ENCODE measurements around the gene RFNG. TPM values are rescaled to one million over a fixed set of nuclear protein-coding genes. Genes with fewer than 3 reads are reported as not detected.

Gene RFNG
- total RNA-seq, 4 donors from 2014 or later: 33.2 to 92.0 (median 48.8) TPM

GRCh38 chr17:82003411-82004381 is 47.9 kb downstream of the RFNG start:
- in situ Hi-C loops (cut with MboI; ENCODE audit: low pct_ligation_motif_present in 1 of 4, low pct_unique_long_range_greater_than_20kb in 1 of 4, low sequenced_read_pairs in 3 of 4): no loop called here

GRCh38 chr17:82001571-82002056 is 50.0 kb downstream of the RFNG start:
- Histone ChIP-seq H3K4me1 (peaks cover 6 to 19% (median 11%) of the 10 kb centered on the region in 4 donors), H3K27ac (no peak overlapping the region), H3K27me3 (no peaks in the 10 kb centered on the region), H3K9me3 (no peaks in the 10 kb centered on the region), H3K4me3 (no peak overlapping the region), H3K36me3 (no peaks in the 10 kb centered on the region)
- DNase-seq: no peak
- intact Hi-C loops (cut with DNase I; ENCODE audit: low total_unique reads): no loop called here
- in situ Hi-C loops (cut with MboI; ENCODE audit: low pct_ligation_motif_present in 1 of 4, low pct_unique_long_range_greater_than_20kb in 1 of 4, low sequenced_read_pairs in 3 of 4): no loop called here
- no peak for TF ChIP-seq EP300 (IDR thresholded peaks at IDR 0.05; ENCODE audit: low read depth)
- no peak for TF ChIP-seq CTCF (IDR thresholded peaks at IDR 0.05)
- TF ChIP-seq POLR2A (IDR thresholded peaks at IDR 0.05): no peak
- TF ChIP-seq POLR2AphosphoS5 (IDR thresholded peaks at IDR 0.05): no peak
- WGBS, 2 donors (ENCODE audit: low coverage in 1 of 2): 80% methylated on average over 12 of the region's 17 CpGs; no CpG with 5 or more reads in 1 of the 2 donors

More at GRCh38 chr17:82003411-82004381, 47.9 kb downstream of the RFNG start:
- no peak for TF ChIP-seq EP300 (IDR thresholded peaks at IDR 0.05; ENCODE audit: low read depth)
- TF ChIP-seq CTCF (IDR thresholded peaks at IDR 0.05): no peak
- peak in 1 of 3 donors; percentile 25 for TF ChIP-seq POLR2AphosphoS5 (IDR thresholded peaks at IDR 0.05)
- TF ChIP-seq POLR2A (IDR thresholded peaks at IDR 0.05): no peak
- Histone ChIP-seq H3K36me3 (no peaks in the 10 kb centered on the region), H3K27me3 (no peaks in the 10 kb centered on the region), H3K4me1 (peaks cover 6 to 19% (median 11%) of the 10 kb centered on the region in 4 donors), H3K27ac (peak overlapping the region in 3 of 4 donors; percentile 28 to 64 (median 61)), H3K9me3 (no peaks in the 10 kb centered on the region), H3K4me3 (no peak overlapping the region)
- 74 to 75% methylated on average over 13 to 53 of the region's 53 CpGs for WGBS, 2 donors (ENCODE audit: low coverage in 1 of 2)
- intact Hi-C loops (cut with DNase I; ENCODE audit: low total_unique reads): no loop called here
- DNase-seq: peak; percentile 53

GRCh38 chr17:82000803-82001570 is 50.6 kb downstream of the RFNG start:
- Histone ChIP-seq H3K4me3 (no peak overlapping the region), H3K27me3 (no peaks in the 10 kb centered on the region), H3K4me1 (peaks cover 6 to 19% (median 11%) of the 10 kb centered on the region in 4 donors), H3K27ac (no peak overlapping the region), H3K9me3 (no peaks in the 10 kb centered on the region), H3K36me3 (no peaks in the 10 kb centered on the region)
- in situ Hi-C loops (cut with MboI; ENCODE audit: low pct_ligation_motif_present in 1 of 4, low pct_unique_long_range_greater_than_20kb in 1 of 4, low sequenced_read_pairs in 3 of 4): no loop called here
- no peak for TF ChIP-seq EP300 (IDR thresholded peaks at IDR 0.05; ENCODE audit: low read depth)
- 69 to 80% methylated on average over 2 to 26 of the region's 32 CpGs for WGBS, 2 donors (ENCODE audit: low coverage in 1 of 2)
- no peak for DNase-seq
- intact Hi-C loops (cut with DNase I; ENCODE audit: low total_unique reads): no loop called here

GRCh38 chr17:81999976-82000802 is 51.4 kb downstream of the RFNG start:
- no peaks in the 10 kb centered on the region for H3K9me3 ChIP-seq
- in situ Hi-C loops (cut with MboI; ENCODE audit: low pct_ligation_motif_present in 1 of 4, low pct_unique_long_range_greater_than_20kb in 1 of 4, low sequenced_read_pairs in 3 of 4): no loop called here
- intact Hi-C loops (cut with DNase I; ENCODE audit: low total_unique reads): no loop called here
- 47 to 65% methylated on average over 8 to 35 of the region's 36 CpGs for WGBS, 2 donors (ENCODE audit: low coverage in 1 of 2)
- H3K4me3 ChIP-seq: no peak overlapping the region
- no peak for DNase-seq
- H3K4me1 ChIP-seq: peaks cover 6 to 19% (median 11%) of the 10 kb centered on the region in 4 donors
- H3K27ac ChIP-seq: no peak overlapping the region
- no peak for TF ChIP-seq POLR2A (IDR thresholded peaks at IDR 0.05)
- no peak for TF ChIP-seq EP300 (IDR thresholded peaks at IDR 0.05; ENCODE audit: low read depth)
- TF ChIP-seq CTCF (IDR thresholded peaks at IDR 0.05): no peak
- no peak for TF ChIP-seq POLR2AphosphoS5 (IDR thresholded peaks at IDR 0.05)
- no peaks in the 10 kb centered on the region for H3K27me3 ChIP-seq
- no peaks in the 10 kb centered on the region for H3K36me3 ChIP-seq

Data from transverse colon (tissue), 4 donors.